HG02981 (cell line): ENCODE results near the gene KRTAP5-1.

Experiments used
- ATAC-seq: cut with Tn5 transposase; IDR thresholded peaks from one replicate; pipeline ENCODE4 v1.9.1; 2021; ENCODE audit warnings: mild to moderate bottlenecking, moderate library complexity; ENCODE audit not compliant: unreplicated experiment

The KRTAP5-1 gene

DNA sequence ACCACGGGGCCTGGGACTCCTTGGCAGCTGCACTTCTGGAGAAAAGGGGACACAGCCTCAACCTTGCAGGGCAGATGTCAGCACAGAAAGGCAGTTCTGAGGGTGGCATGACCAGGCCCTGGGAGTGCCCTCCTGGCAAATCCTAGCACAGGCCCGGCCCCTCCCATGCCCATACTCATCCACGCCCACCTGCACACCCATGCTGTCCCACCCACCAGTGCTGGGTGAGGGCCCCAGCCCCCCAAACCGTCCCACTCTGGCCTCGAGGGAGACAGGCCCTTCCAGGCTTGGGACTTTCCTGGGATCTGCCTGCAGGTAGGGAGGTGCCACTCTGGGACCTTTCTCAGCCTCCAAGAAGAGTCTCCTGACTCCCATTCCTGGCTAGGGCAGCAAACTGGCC, 23.1 kb downstream of the KRTAP5-1 start:
- no peak for ATAC-seq

DNA sequence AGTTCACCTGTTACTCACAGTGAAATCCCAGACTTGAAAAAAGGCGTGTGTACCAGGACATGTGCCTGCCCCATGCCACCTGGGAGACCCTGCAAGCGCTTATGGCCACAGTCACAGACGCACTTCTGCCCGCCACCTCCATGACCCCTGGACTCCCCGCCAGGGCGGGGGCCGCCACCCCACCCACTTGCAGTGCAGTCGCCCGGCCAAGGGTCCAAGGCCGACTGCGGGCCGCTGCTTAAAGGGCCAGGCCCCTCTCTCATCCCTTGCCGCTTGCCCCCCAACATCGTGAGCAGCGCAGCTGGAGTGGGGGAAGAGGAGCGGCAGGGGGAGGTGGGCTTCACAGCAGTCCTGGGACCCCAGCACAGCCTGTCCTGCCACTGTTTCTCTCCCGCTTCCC, 23.8 kb downstream of the KRTAP5-1 start:
- no peak for ATAC-seq

DNA sequence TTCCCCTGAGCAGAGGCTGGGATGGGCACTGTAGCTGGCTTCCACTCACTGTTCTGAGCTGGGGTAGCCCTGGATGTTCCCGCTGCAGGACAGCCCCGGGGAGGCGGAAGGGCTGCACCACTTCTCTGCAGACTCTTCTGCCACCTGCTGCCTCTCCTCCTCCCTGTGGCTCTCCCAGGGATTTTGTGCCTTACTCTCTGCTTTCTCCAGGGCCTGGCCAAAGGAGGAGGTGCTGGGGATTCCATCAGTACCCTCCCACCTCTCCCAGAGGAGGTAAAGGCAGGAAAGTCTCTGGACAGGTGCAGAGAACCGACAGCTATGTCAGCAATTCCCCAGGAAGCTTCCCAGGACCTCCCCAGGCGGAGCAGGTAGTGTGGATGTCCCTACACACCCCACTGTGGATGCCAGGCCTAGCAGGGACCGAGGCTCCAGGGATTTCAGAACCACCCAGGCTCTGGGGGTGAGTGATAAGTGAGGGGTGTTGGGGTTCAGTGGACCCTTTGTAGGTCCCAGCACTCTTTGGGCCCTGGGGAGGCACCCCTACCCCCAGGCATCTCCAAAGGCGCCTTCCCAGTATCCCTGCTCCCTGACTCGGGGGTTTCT, 24.3 kb downstream of the KRTAP5-1 start:
- no peak for ATAC-seq

DNA sequence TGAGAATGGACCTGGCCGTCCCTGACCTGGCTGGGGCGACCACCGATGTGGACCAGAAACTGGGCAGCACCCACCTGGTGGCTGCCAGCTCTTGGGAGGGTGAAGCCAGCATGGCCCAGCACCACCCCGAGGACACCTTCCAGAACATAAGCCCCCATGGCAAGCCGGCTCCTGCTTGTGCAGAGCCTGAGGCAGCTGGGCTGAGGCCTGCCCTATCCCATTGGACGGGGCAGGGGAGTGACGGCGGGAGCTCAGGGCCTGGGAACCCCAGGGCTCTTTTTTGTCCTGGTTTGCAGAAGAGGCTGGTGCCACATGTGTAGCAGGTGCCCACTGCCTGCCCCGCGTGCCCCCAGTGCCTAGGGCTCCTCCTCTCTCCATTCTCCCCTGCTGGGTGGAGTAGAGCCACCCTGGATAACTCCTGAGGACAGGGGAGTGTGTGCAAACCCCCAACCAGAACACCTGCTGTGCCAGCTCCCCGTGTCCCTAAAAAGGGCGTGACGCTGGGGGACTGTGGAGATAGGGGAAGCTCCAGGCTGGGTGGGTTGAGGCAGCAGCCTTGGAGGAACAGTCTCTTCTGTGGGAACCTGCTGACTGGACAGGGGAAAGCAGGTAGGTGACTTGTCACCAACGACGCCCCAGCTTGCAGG, 25.0 kb downstream of the KRTAP5-1 start:
- ATAC-seq: no peak

GRCh38 chr11:1559111-1559951, 25.8 kb downstream of the KRTAP5-1 start:
- ATAC-seq: no peak

- ATAC-seq: no peak
These were observed 26.3 kb downstream of the KRTAP5-1 start for GRCh38 chr11:1558775-1559110.

DNA sequence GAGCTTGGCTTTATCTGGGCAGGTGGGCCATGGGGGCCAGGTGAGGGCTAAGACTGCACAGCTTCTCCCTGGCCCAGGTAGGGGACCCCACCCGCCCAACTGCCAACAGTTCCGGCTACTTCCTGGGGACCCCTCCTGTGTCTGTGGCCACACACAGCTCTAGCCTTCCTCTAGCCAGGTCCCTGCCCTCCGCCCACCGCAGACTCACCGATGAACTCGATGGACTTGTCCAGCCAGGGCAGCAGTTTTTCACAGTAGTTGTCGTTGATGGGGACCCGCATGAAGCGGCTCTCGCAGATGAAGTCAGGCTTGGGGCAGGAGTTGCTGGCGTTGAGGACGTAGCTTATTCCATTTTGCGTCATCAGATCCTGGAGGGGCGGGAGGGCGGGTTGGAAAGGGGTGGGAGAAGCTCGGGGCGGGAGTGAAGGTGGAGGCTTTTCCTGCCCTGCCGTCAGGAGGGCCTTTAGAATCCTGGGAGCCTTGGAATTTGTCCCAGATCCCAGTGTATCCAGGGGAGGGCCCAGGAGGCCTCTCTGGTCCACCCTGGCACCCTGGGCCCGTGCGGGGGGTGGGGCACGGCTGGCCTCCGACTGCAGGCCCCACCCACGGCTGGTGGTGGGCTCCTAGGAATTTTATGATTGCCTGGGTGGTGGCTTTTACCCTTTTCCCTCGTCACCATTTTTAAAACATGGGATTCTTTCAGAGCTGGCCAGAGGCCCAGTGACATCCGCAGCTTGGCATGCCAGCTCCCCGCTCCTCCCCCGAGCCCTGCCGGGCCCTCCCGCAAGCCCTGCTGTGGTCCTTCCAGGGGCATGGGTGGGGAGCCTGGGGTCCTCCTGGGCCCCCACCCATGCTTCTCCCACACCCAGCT, 26.9 kb downstream of the KRTAP5-1 start:
- no peak for ATAC-seq

GRCh38 chr11:1557051-1557884, 27.8 kb downstream of the KRTAP5-1 start:
- ATAC-seq: no peak

GRCh38 chr11:1556278-1556902, 28.7 kb downstream of the KRTAP5-1 start:
- ATAC-seq: no peak

DNA sequence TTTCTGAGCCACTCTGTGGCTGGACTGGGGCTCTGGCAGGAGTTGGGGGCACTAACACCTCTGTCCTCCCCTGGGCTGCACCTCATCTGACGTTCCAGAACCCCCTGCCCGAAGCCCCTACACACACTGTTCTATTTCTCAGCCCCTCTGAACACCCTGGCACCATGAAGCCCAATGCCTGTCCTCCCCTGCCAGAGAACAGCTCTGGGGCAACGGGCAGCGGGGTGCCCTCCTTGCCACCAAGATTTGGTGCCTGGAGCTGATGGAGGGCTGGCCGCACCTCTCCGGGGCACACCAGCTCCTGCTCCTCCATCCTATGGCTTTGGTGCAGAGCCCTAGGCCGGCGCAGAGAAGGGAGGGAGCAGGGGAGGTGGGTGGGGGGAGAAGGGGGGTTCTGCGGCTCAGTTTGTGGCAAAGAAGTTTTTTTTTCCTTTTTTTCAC, 29.4 kb downstream of the KRTAP5-1 start:
- no peak for ATAC-seq

DNA sequence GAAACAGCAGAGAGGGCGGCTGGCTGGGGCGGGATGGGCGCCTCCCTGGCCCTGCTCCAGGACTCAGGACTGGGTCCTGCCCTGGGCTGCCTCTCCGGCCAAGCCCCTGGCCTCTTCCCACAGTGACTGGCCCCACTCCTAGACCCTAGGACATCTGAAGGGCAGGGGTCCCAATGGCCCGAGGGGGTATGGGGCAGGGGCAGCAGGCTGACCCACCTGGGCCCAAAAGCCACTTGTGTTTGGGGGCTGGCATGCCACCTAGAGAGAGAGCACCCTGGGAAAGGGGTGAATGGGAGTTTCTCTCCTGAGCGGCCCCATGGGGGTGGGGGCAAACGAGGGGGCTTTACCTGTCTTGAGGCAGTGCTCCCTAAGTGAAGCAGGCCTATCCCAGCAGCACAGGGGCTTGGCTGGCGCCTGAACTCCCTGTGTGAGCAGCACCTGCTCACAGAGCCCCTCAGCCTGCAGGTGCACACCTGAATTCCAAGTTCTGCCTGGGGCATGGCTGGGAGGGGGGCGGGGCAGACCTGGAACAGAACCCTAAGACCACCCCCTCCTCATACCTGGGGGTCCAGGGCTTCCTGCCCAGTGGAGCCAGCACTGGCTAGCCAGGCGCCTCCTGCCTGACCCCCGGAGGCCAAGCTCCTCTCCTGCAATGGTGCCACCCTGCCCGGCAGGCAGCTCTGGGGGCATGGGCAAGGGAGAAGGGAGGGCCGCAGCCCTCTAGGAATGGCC, 29.9 kb downstream of the KRTAP5-1 start:
- ATAC-seq: no peak

- no peak for ATAC-seq
These were observed 31.1 kb downstream of the KRTAP5-1 start for GRCh38 chr11:1553808-1554594.

DNA sequence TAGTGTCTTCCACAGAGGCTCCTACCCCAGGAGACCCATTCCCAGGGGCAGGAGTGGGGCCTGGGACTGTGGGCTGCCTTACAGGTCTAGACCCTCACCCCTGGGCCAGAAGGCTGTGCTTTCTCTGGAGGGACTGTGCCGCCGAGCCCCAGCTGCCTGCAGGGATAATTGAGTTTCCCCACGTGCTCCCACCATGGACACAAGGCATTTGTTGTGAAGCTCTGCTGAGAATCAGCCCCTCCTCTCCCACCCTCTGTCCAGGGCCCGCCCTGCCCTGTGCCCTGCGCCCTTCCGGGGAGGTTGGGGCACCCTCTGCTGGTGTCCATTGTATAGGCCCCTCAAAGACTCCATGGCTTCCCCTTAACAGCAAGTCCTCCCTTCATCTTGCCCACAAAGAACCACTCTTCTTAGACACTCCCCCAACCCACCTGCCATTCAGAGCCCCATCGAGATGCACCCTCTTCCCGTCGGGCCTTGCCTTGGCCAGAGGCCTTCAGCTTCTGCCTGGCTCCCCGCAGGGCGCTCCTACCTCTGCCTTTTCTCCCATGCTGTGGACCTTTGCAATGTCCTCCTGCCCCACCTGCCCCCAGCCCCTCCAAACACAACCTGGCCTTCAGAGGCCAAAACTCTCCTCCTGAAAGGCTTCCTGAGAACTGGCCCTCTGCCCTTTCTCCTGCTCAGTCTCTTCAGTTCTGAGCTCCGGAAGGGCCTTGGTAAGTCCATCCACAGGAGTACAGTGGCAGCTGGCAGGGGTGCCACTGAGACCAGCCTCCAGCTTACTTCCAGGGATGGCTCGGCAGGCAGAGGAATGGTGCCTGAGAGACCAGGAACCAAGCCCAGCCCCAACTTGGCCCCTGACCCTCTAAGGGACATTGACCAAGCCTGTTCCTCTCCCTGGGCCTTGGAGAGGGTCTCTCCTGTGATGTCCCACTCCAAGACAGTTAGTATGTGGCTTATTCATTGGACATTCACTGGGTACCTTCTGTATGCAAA, 35.4 kb downstream of the KRTAP5-1 start:
- no peak for ATAC-seq

DNA sequence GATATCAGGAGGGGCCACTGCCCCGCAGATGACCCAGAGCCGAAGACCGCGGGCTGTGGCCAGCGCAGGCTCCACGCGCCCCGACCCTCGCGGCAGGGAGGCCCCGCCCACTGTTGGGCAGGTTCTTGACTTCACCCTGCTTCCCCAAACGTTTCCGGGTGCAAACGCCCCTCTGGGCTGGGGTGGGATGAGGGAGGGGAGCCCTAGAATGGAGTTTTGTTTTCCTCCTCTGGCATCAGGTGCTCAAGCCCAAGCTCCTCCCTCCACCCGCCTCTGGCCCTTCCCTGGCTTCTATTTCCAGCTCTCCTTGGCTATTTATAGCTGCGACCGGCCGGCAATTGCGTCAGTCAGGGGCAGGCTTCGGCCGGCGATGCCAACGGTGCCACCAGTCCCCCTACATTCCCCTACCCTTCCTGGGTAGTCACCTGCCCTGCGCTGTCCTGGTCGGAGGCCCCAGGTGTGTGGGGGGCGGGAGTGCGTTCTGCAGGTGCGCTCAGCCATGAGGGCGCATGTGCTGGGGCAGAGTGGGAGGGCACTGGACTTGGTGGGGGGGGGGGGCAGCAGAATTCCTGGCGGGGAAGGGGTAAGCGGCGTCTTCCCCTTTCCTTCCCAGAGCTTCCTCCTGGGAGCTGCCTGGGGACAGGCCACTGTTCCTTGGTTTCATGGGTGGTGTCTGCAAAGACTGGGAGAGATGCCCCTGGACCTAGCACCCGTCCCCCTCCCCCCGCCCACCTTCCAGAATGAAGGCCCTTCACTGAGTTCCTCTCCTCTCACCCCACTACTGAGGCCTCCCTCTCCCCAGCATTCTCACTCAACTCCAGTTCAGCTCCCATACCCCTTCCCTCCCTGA, 36.6 kb downstream of the KRTAP5-1 start:
- ATAC-seq: no peak

GRCh38 chr11:1547467-1548098, 37.5 kb downstream of the KRTAP5-1 start:
- no peak for ATAC-seq
